Cardiac muscle cell (in vitro differentiated cells and primary cell): ENCODE data around the gene BPIFA2. TPM values are rescaled to one million over a fixed set of nuclear protein-coding genes. Genes with fewer than 3 reads are reported as not detected.
"Not testable (repeated sequence)": the region's sequence is repeated elsewhere in the genome, so short reads cannot be mapped to it uniquely, and the experiment has no call there.

Experiments used
- DNase-seq, 2 donors: peaks; one replicate each; pipeline versions ENCODE4 v3.0.0 to v3.0.0-alpha.2; 2010 to 2017; ENCODE audit warnings: low read depth in 1 of 2, low spot score in 1 of 2
- H3K27ac ChIP-seq: fragments of 200-600 bp; sonication (generic); 2 replicates; pipeline ENCODE4 v1.5.1; 2016
- H3K27me3 ChIP-seq: fragments of 200-600 bp; sonication (generic); 2 replicates; pipeline ENCODE4 v1.6.0; 2016; ENCODE audit warnings: control low read depth
- H3K36me3 ChIP-seq: fragments of 200-600 bp; sonication (generic); 2 replicates; pipeline ENCODE4 v1.5.1; 2016; ENCODE audit warnings: control low read depth
- H3K4me1 ChIP-seq: fragments of 200-600 bp; sonication (generic); 2 replicates; pipeline ENCODE4 v1.8.1; 2017; ENCODE audit warnings: low read depth, mild to moderate bottlenecking, mixed run types
- H3K4me3 ChIP-seq: fragments of 200-600 bp; sonication (generic); 2 replicates; pipeline ENCODE4 v1.5.1; 2016; ENCODE audit warnings: mild to moderate bottlenecking
- H3K9me3 ChIP-seq: fragments of 200-600 bp; sonication (generic); 2 replicates; pipeline ENCODE4 v1.5.1; 2017; ENCODE audit warnings: low read depth, mild to moderate bottlenecking, control low read depth
- polyA plus RNA-seq: library from polyadenylated mRNA; unstranded; fragments of >200 nt; fragmentation: Nextera tagmentation; extraction: Ambion mirVana; gene quantifications from 2 replicates; pipeline ENCODE4 v1.2.1, GENCODE V29; 2016
- total RNA-seq: library from RNA; depleted of rRNA; stranded (reverse); fragments of >200 nt; gene quantifications from 2 replicates; pipeline ENCODE4 v1.2.3, GENCODE V29; 2016
- TF ChIP-seq, protein P1 (sequence below): IDR thresholded peaks from 2 replicates; pipeline ENCODE4 v1.5.1; 2012; ENCODE audit warnings: low read depth, mild to moderate bottlenecking, low read length

The BPIFA2 gene
- total and polyA plus RNA-seq, 2 experiments from 2014 or later, result not detected

DNA sequence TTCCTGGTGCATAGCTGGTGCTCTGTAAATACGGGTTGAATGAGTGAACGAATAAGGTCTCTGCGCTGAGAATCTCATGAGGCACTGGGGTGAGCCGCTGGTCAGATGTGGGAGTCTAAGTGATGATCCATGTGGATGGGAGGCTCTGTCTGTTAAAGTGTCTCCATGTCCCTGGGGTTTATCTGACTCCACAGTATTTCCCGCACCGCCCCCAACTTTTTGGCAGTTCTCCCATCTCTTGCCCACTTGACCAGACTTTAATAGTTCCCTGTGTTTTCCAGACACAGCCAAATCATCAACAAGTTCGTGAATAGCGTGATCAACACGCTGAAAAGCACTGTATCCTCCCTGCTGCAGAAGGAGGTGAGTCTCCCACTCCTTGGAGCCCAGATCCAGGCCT is 9.9 kb downstream of the BPIFA2 start:
- no peaks in the 10 kb centered on the region for H3K36me3 ChIP-seq
- H3K4me3 ChIP-seq, result no peak overlapping the region
- TF ChIP-seq, protein P1, sequence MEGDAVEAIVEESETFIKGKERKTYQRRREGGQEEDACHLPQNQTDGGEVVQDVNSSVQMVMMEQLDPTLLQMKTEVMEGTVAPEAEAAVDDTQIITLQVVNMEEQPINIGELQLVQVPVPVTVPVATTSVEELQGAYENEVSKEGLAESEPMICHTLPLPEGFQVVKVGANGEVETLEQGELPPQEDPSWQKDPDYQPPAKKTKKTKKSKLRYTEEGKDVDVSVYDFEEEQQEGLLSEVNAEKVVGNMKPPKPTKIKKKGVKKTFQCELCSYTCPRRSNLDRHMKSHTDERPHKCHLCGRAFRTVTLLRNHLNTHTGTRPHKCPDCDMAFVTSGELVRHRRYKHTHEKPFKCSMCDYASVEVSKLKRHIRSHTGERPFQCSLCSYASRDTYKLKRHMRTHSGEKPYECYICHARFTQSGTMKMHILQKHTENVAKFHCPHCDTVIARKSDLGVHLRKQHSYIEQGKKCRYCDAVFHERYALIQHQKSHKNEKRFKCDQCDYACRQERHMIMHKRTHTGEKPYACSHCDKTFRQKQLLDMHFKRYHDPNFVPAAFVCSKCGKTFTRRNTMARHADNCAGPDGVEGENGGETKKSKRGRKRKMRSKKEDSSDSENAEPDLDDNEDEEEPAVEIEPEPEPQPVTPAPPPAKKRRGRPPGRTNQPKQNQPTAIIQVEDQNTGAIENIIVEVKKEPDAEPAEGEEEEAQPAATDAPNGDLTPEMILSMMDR, result no peak
- H3K27me3 ChIP-seq, result no peaks in the 10 kb centered on the region
- no peak overlapping the region for H3K27ac ChIP-seq
- no peaks in the 10 kb centered on the region for H3K9me3 ChIP-seq
- no peak for DNase-seq
- H3K4me1 ChIP-seq, result no peaks in the 10 kb centered on the region

DNA sequence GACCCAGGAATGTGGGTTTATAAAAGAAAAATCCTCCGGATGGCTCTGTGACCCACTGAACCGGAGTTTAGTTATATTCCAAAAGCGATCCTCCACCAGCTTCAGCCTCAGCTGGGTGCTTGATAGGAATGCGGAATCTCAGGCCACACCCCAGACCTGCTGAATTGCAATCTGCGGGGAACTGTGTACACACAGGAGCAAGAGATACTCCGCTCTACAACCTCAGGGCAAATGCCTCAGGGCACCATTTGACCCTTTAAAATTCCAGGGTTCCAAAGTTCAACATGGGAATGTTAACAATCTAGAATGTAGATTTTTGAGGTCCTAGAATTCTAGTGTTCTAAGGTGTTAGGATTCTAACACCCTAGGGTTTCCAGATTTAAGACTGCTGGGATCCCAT is 10.8 kb downstream of the BPIFA2 start:
- Histone ChIP-seq H3K4me1 (no peaks in the 10 kb centered on the region), H3K36me3 (no peaks in the 10 kb centered on the region), H3K27me3 (no peaks in the 10 kb centered on the region), H3K4me3 (no peak overlapping the region), H3K9me3 (no peaks in the 10 kb centered on the region), H3K27ac (no peak overlapping the region)
- TF ChIP-seq, protein P1, result no peak
- DNase-seq, result no peak

DNA sequence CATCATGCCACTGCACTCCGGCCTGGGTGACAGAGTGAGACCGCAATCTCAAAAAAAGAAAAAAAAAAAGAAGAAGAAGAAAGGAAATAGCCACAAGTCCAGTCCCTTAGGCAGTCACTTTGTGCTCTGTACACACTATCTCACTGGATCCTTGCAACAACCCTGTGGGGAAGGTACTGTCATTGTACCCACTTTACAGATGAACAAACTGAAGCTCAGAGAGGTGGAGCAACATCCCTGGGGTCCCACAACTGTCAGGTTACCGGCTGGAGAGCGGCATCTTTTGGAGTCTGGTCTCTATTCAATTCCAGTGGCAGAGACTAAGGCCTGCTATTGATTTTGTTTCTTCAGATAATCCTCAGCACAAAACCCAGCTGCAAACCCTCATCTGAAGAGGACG is 12.2 kb downstream of the BPIFA2 start:
- Histone ChIP-seq H3K4me1 (no peaks in the 10 kb centered on the region), H3K9me3 (no peaks in the 10 kb centered on the region), H3K27me3 (no peaks in the 10 kb centered on the region), H3K4me3 (no peak overlapping the region), H3K36me3 (no peaks in the 10 kb centered on the region), H3K27ac (no peak overlapping the region)
- DNase-seq, result no peak
- TF ChIP-seq, protein P1, result no peak

DNA sequence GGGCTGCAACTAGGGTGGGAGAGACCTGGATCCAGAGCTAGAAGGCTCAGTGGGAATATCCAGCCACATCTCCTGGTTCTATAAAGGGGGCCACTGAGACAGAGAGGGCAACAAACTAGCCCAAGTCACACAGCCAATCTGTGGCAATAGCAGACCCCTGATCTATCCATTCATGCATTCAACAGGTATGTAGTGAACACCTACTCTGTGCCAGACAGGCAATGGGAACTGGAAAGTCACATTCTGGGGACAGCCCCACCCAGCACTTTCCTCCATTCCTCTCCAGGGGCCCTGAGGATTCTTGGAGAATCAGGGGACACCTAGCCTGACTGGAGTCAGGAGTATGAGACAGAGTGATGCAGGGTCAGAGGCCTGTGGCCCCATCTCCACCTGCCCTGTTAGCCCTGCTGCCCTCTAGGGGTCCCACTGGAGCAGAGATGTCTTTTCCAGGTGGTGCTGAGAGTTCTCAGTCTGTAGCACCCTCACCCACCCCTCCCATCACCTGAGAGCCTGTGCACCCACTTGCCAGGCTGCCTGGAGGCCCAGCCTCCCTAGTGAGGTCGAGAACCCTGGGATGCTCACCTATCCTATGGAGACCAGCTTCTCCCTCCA is 13.6 kb downstream of the BPIFA2 start:
- Histone ChIP-seq H3K4me1 (no peaks in the 10 kb centered on the region), H3K27me3 (no peaks in the 10 kb centered on the region), H3K27ac (no peak overlapping the region), H3K4me3 (no peak overlapping the region), H3K9me3 (no peaks in the 10 kb centered on the region), H3K36me3 (no peaks in the 10 kb centered on the region)
- TF ChIP-seq, protein P1, result no peak
- DNase-seq, result no peak

DNA sequence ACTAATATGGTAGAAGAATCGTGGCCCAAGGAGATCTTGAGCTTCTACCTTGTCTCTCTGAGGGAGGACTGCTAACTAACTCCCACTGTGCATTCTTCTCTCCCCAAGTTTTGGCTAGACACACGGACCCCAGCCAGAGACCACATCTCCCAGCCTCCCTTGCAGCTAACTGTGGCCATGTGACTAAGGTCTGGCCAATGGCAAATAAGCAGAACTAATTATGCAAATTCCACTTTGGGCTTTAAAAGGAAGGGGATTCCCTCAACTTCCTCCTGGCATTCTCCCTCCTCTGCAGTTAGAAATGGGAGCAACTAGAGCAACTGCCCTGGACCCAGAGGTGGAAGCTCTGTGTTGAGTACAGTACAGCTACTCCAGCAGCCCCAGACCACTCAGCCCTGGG is 15.4 kb downstream of the BPIFA2 start:
- Histone ChIP-seq H3K27me3 (no peaks in the 10 kb centered on the region), H3K4me1 (no peaks in the 10 kb centered on the region), H3K36me3 (no peaks in the 10 kb centered on the region), H3K27ac (no peak overlapping the region), H3K4me3 (no peak overlapping the region), H3K9me3 (no peaks in the 10 kb centered on the region)
- TF ChIP-seq, protein P1, result no peak
- DNase-seq, result no peak

DNA sequence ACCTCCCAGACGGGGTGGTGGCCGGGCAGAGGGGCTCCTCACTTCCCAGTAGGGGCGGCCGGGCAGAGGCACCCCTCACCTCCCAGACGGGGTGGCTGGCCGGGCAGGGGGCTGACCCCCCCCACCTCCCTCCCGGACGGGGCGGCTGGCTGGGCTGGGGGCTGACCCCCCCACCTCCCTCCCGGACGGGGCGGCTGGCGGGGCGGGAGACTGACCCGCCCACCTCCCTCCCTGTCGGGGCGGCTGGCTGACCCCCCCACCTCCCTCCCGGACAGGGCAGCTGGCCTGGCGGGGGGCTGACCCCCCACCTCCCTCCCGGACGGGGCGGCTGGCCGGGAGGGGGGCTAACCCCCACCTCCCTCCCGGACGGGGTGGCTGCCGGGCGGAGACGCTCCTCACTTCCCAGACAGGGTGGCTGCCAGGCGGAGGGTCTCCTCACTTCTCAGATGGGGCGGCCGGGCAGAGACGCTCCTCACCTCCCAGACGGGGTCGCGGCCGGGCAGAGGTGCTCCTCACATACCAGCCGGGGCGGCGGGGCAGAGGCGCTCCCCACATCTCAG is 17.2 kb downstream of the BPIFA2 start:
- H3K27me3 ChIP-seq, DNase-seq, H3K4me3 ChIP-seq, H3K4me1 ChIP-seq, H3K36me3 ChIP-seq, H3K27ac ChIP-seq, H3K9me3 ChIP-seq: not testable (repeated sequence)
